Lung (tissue), 12 donors: ENCODE measurements around the gene MRRF. TPM values are rescaled to one million over a fixed set of nuclear protein-coding genes. Genes with fewer than 3 reads are reported as not detected.

Experiments used
- ATAC-seq: fragments of 200-7000 bp; cut with Tn5 transposase; one replicate; pipeline ENCODE4 v1.9.1; 2020; ENCODE audit warnings: moderate number of reproducible peaks; ENCODE audit not compliant: insufficient read depth, low FRiP score
- DNase-seq, 3 donors: peaks; one replicate each; pipeline ENCODE4 v3.0.0-alpha.2; 2013 to 2017
- H3K27ac ChIP-seq, 2 donors: one replicate each; pipeline ENCODE4 v1.5.1; 2013; ENCODE audit warnings: mild to moderate bottlenecking in 2 of 2, moderate library complexity in 2 of 2, control low read depth in 1 of 2, inconsistent platforms in 1 of 2, low read depth in 1 of 2, low read length in 1 of 2
- H3K27me3 ChIP-seq, 3 donors: one replicate each; pipeline ENCODE4 v1.5.1; 2013; ENCODE audit warnings: low read length in 2 of 3; ENCODE audit not compliant: control insufficient read depth in 3 of 3, insufficient read depth in 3 of 3
- H3K36me3 ChIP-seq, 4 donors: one replicate each; pipeline ENCODE4 v1.5.1; 2013; ENCODE audit warnings: low read length in 4 of 4, mild to moderate bottlenecking in 1 of 4, moderate library complexity in 1 of 4; ENCODE audit not compliant: control insufficient read depth in 4 of 4, insufficient read depth in 4 of 4
- H3K4me1 ChIP-seq, 5 donors: one replicate each; pipeline ENCODE4 v1.5.1; 2013; ENCODE audit warnings: low read length in 5 of 5, mild to moderate bottlenecking in 2 of 5, moderate library complexity in 1 of 5; ENCODE audit not compliant: control insufficient read depth in 5 of 5, insufficient read depth in 5 of 5
- H3K4me3 ChIP-seq: one replicate; pipeline ENCODE4 v1.5.1; 2013; ENCODE audit warnings: mild to moderate bottlenecking, control low read depth, moderate library complexity
- H3K9ac ChIP-seq, 2 donors: one replicate each; pipeline ENCODE4 v1.5.1; 2013; ENCODE audit warnings: low read length in 2 of 2, control low read depth in 1 of 2; ENCODE audit not compliant: insufficient read depth in 1 of 2
- H3K9me3 ChIP-seq, 4 donors: one replicate each; pipeline ENCODE4 v1.5.1; 2013; ENCODE audit warnings: low read length in 3 of 4, mild to moderate bottlenecking in 1 of 4, moderate library complexity in 1 of 4; ENCODE audit not compliant: control insufficient read depth in 4 of 4, insufficient read depth in 3 of 4
- WGBS, 2 donors: extraction: QIAGEN DNeasy Blood & Tissue Kit; methylation state at CpG; one replicate each; pipeline ENCODE4 v1.1.7; 2013; 5-methylcytosine and 5-hydroxymethylcytosine counted together
- polyA plus RNA-seq, 2 donors: library from polyadenylated mRNA; stranded (reverse); fragments of 200-250 nt; gene quantifications; one replicate each; pipeline ENCODE4 v1.2.1, GENCODE V29; 2013
- total RNA-seq, 2 donors: library from RNA; depleted of rRNA in 1 of 2; stranded (reverse); fragments of >200 nt in 1 of 2; gene quantifications; one replicate each; pipeline ENCODE4 v1.2.1, GENCODE V29; 2014 to 2021
- TF ChIP-seq, protein P1 (sequence below): IDR thresholded peaks from 2 replicates; pipeline ENCODE4 v1.5.1; 2012; ENCODE audit warnings: mild to moderate bottlenecking; ENCODE audit errors: control extremely low read depth, extremely low read depth
- donor health status: control.
- donor health status: control.
- donor health status: Bipolar disorder and iron deficiency.
- donor health status: healthy.
- donor health status: DM: yes; HTN: yes; CAD: no.

The MRRF gene
- total and polyA plus RNA-seq, 4 donors: 22.3 to 43.9 (median 31.1) TPM

DNA sequence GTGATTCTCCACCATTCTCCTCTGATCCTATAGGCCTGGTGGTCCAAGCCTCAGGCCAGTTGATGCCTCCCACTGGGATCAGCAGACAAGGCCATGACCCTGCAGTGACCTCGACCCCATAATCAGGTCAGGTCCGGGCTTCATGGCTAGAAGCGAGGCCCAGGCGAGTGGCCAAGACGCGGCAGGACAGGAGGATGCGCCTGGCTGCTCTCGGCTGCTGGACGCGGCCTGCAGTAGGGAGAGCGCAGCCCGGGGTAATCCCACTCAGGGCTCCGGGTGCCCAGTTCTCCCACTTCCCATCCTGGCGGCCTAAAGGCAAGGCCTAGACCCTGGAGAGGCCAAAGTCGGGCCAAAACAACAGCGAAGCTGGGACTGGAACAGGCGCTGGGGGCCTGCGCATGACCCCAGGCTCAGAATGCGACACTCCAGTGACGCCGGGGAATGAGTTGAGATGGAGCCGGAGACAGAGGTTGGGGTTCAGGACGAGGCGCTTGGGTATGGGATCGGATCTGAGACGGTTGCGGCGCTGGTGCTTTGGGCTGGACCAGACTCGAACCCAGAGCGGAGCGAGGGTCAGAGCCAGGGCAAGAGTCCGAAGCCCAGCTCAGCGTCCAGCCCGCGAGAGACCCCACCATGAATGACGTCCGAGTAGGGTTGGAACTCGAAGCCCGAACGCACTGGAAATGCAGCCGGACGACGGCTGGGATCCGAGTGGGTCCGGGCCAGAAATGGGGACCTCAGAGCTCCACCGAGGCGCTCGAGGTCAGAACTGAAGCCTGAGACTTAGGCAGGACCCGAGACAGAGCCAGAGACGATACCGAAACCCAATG is 39.2 kb upstream of the MRRF start:
- Histone ChIP-seq H3K9me3 (peaks cover 0 to 5% (median 0%) of the 10 kb centered on the region in 4 donors), H3K27me3 (peaks cover 0 to 91% (median 78%) of the 10 kb centered on the region in 3 donors), H3K4me1 (peaks cover 0 to 20% (median 0%) of the 10 kb centered on the region in 5 donors), H3K36me3 (no peaks in the 10 kb centered on the region), H3K4me3 (no peak overlapping the region), H3K27ac (no peak overlapping the region), H3K9ac (no peak overlapping the region)
- DNase-seq (no peak), ATAC-seq (no peak)
- TF ChIP-seq, protein P1, sequence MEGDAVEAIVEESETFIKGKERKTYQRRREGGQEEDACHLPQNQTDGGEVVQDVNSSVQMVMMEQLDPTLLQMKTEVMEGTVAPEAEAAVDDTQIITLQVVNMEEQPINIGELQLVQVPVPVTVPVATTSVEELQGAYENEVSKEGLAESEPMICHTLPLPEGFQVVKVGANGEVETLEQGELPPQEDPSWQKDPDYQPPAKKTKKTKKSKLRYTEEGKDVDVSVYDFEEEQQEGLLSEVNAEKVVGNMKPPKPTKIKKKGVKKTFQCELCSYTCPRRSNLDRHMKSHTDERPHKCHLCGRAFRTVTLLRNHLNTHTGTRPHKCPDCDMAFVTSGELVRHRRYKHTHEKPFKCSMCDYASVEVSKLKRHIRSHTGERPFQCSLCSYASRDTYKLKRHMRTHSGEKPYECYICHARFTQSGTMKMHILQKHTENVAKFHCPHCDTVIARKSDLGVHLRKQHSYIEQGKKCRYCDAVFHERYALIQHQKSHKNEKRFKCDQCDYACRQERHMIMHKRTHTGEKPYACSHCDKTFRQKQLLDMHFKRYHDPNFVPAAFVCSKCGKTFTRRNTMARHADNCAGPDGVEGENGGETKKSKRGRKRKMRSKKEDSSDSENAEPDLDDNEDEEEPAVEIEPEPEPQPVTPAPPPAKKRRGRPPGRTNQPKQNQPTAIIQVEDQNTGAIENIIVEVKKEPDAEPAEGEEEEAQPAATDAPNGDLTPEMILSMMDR: no peak
- WGBS, 2 donors: 56 to 59% methylated on average over 51 of the region's 51 CpGs

DNA sequence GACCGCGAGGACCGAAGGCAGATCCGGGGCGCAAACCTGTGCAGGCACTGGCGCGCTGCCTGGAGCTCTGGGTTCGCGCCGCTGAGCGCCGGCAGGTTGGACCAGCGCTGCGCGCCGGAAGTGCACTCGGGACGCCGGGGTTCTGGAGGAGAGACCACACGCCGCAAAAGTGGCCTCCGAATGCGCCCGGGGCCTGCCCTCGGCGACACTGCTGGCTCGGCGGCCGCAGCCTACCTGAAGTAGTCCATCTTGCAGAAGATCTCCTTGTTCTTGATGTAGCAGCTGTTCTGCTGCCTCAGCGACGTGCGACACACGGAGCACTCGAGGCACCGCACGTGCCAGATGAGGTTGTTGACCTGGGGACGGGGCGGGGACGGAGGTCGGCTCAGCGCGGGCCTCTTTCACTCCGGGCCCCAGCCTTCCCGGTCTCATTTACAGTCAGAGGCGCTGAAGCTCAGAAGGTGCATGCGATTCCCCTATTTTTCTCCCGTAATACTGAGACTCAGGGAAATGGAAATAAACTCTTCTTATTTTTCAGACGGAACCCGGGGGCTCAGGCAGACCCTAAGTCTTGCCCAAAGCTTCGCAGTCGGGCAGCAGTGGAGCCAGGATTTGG is 38.4 kb upstream of the MRRF start:
- Histone ChIP-seq H3K36me3 (no peaks in the 10 kb centered on the region), H3K9ac (no peak overlapping the region), H3K27me3 (peaks cover 0 to 91% (median 79%) of the 10 kb centered on the region in 3 donors), H3K4me3 (no peak overlapping the region), H3K4me1 (peaks cover 0 to 13% (median 0%) of the 10 kb centered on the region in 5 donors), H3K27ac (no peak overlapping the region), H3K9me3 (peaks cover 0 to 5% (median 0%) of the 10 kb centered on the region in 4 donors)
- TF ChIP-seq, protein P1: no peak
- ATAC-seq (no peak), DNase-seq (no peak)
- WGBS, 2 donors: 22 to 54% methylated on average over 51 of the region's 51 CpGs

DNA sequence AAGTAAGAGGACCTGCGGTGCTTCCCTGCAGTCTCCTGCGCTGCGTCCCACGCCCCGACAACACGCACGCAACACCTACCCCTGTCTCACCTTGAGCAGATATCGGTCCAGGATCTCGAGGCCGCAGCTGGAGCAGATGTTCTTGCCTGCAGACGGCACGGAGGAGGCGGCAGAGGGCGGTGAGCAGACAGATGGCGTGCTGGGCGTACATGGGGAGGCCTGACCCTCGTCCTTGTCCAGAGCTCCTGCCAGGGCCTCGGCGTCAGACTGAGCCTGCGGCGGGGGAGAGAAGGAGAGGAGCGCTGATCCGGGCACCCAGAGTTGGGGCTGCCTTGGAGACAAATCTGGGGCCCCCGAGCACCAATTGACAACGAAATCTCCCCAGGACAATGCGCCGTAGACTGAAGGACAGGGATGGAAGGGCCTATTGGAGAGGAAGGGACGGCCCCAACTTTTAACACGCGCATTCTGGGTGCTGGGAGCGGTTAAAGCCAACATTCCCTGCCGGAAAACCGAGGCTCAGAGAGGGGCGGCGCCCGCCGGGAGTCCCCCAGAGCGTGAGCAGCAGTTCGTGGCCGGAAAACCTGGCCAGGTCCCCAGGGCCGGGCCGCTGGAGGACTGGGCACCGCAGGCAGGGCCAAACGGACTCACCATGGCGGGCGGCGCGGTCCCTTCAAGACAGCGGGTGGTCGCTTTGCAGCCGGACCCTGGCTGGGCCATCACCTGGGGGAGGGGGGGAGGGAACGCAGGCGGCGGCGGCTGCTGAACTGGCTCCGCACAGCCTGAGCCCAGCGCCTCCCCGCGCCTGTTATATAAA is 37.7 kb upstream of the MRRF start:
- H3K27me3 ChIP-seq: peaks cover 0 to 91% (median 80%) of the 10 kb centered on the region in 3 donors

More for the DNA sequence above, 37.7 kb upstream of the MRRF start:
- Histone ChIP-seq H3K27ac (no peak overlapping the region), H3K36me3 (no peaks in the 10 kb centered on the region), H3K9me3 (peaks cover 0 to 5% (median 0%) of the 10 kb centered on the region in 4 donors), H3K4me3 (peak overlapping the region; percentile 9), H3K4me1 (peaks cover 0 to 10% (median 0%) of the 10 kb centered on the region in 5 donors), H3K9ac (no peak overlapping the region)
- DNase-seq: peak in 1 of 3 donors; percentile 16
- TF ChIP-seq, protein P1: no peak
- ATAC-seq: no peak
- WGBS, 2 donors: 34 to 43% methylated on average over 52 to 59 of the region's 59 CpGs
